H1 (cell line): ENCODE measurements around the gene PSMD13.

ENCODE experiments used
- CHD2 ChIP-seq: IDR thresholded peaks from 2 replicates; pipeline ENCODE4 v1.6.1; 2012; ENCODE audit warnings: low read length, improper control_type of control experiment
- EP300 ChIP-seq, 2 experiments: IDR thresholded peaks; 1 replicate in 1 of 2; 2 replicates in 1 of 2; pipeline ENCODE4 v1.6.1; 2011 to 2012; ENCODE audit warnings: low read depth in 2 of 2, low read length in 2 of 2, mild to moderate bottlenecking in 2 of 2, borderline replicate concordance in 1 of 2, inconsistent platforms in 1 of 2, moderate library complexity in 1 of 2
- JUN ChIP-seq: IDR thresholded peaks from 2 replicates; pipeline ENCODE4 v1.6.1; 2011; ENCODE audit warnings: low read depth, mild to moderate bottlenecking, improper control_type of control experiment, low read length
- PHF8 ChIP-seq: fragments of 200-600 bp; sonication (generic); conservative IDR thresholded peaks from 2 replicates; pipeline ENCODE4 v1.7.1; 2012; ENCODE audit warnings: low read depth, mild to moderate bottlenecking, inconsistent platforms, low read length, moderate library complexity
- POLR2A ChIP-seq, 2 experiments: IDR thresholded peaks; 1 replicate in 1 of 2; 2 replicates in 1 of 2; pipeline ENCODE4 v1.6.1; 2011; ENCODE audit warnings: low read depth in 2 of 2, low read length in 2 of 2, mild to moderate bottlenecking in 2 of 2; ENCODE audit errors: control extremely low read depth in 1 of 2
- POLR2AphosphoS5 ChIP-seq: IDR thresholded peaks from 2 replicates; pipeline ENCODE4 v1.6.1; 2011; ENCODE audit warnings: low read depth, low read length
- TCF12 ChIP-seq: IDR thresholded peaks from 2 replicates; pipeline ENCODE4 v1.6.1; 2011; ENCODE audit warnings: low read depth, mild to moderate bottlenecking, low read length
- TF ChIP-seq, protein P1 (sequence below): IDR thresholded peaks from 2 replicates; pipeline ENCODE4 v1.6.1; 2011; ENCODE audit warnings: low read depth, mild to moderate bottlenecking, low read length; ENCODE audit not compliant: insufficient read depth

- TF ChIP-seq CHD2 (no peak), PHF8 (no peak), POLR2A (IDR thresholded peaks at IDR 0.05; ENCODE audit: control extremely low read depth in 1 of 2, low read depth in 2 of 2, low read length in 2 of 2) (no peak), EP300 (IDR thresholded peaks at IDR 0.05; ENCODE audit: borderline replicate concordance in 1 of 2, low read depth in 2 of 2, low read length in 2 of 2) (no peak), POLR2AphosphoS5 (no peak), TCF12 (no peak), JUN (no peak)
- TF ChIP-seq, protein P1, sequence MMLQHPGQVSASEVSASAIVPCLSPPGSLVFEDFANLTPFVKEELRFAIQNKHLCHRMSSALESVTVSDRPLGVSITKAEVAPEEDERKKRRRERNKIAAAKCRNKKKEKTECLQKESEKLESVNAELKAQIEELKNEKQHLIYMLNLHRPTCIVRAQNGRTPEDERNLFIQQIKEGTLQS, result no peak
Measured at GRCh38 chr11:206002-206384, 30.8 kb upstream of the PSMD13 start.
